GM12801 (cell line): Measurements from ENCODE around the gene USP53.

Experiments
- CTCF ChIP-seq: IDR thresholded peaks from one replicate; pipeline ENCODE4 v1.5.1; 2011; ENCODE audit warnings: control low read depth; ENCODE audit not compliant: insufficient read length; ENCODE audit errors: extremely low read depth

Gene USP53

GRCh38 chr4:119329835-119330620 lies 117.5 kb downstream of the USP53 start:
- no peak for TF ChIP-seq CTCF

- no peak for TF ChIP-seq CTCF
Measured at GRCh38 chr4:119337010-119337409, 124.5 kb downstream of the USP53 start.
